IPS DF 6.9 (cell line): ENCODE data around the gene EVC.
A peak's percentile ranks its signal among the peaks of the same experiment; 100 is the strongest.

ENCODE experiments used
- DNase-seq: peaks from one replicate; pipeline ENCODE4 v3.0.0-alpha.2; 2013; ENCODE audit warnings: low read depth, low spot score
- H3K27ac ChIP-seq: one replicate; pipeline ENCODE4 v1.5.1; 2013; ENCODE audit warnings: low read length, control low read depth
- H3K27me3 ChIP-seq: 2 replicates; pipeline ENCODE4 v1.6.1; 2013; ENCODE audit warnings: mild to moderate bottlenecking, low read length; ENCODE audit not compliant: control insufficient read depth, insufficient read depth
- H3K36me3 ChIP-seq: 2 replicates; pipeline ENCODE4 v1.6.1; 2013; ENCODE audit warnings: low read length; ENCODE audit not compliant: control insufficient read depth, insufficient read depth
- H3K4me1 ChIP-seq: 2 replicates; pipeline ENCODE4 v1.6.1; 2013; ENCODE audit warnings: low read length; ENCODE audit not compliant: control insufficient read depth, insufficient read depth
- H3K4me3 ChIP-seq: 2 replicates; pipeline ENCODE4 v1.5.1; 2013; ENCODE audit warnings: mild to moderate bottlenecking, low read length
- H3K9me3 ChIP-seq: 2 replicates; pipeline ENCODE4 v1.6.1; 2013; ENCODE audit warnings: low read length, inconsistent platforms; ENCODE audit not compliant: control insufficient read depth, insufficient read depth
- WGBS: extraction: QIAGEN DNeasy Blood & Tissue Kit; methylation state at CpG from one replicate; pipeline ENCODE4 v1.1.7; 2013; ENCODE audit warnings: mixed read lengths, missing lambda C conversion rate; ENCODE audit not compliant: insufficient read length, insufficient coverage; 5-methylcytosine and 5-hydroxymethylcytosine counted together

The EVC gene

GRCh38 chr4:5707778-5708448 is 3.1 kb upstream of the EVC start:
- Histone ChIP-seq H3K36me3 (no peaks in the 10 kb centered on the region), H3K9me3 (no peaks in the 10 kb centered on the region), H3K27ac (no peak overlapping the region), H3K27me3 (no peaks in the 10 kb centered on the region), H3K4me3 (peak overlapping the region; percentile 76), H3K4me1 (peaks cover 9% of the 10 kb centered on the region; the same call in 1 of the 2 replicates)
- WGBS, result no CpG with 5 or more reads among the region's 41 CpGs
- DNase-seq, result no peak

- Histone ChIP-seq H3K4me1 (peaks cover 9% of the 10 kb centered on the region; the same call in 1 of the 2 replicates), H3K4me3 (peak within 1 kb of the TSS; percentile 76)
- no CpG with 5 or more reads among the region's 57 CpGs for WGBS
These were observed 2.4 kb upstream of the EVC start, which contains the start of gene EVC2 for GRCh38 chr4:5708449-5709206. TSS of gene EVC2 (minus strand) at chr4:5708559. CDS start at chr4:5708513, 46 bp downstream.

GRCh38 chr4:5709207-5709575 is 1.8 kb upstream of the EVC start:
- Histone ChIP-seq H3K4me1 (peaks cover 9% of the 10 kb centered on the region; the same call in 1 of the 2 replicates), H3K36me3 (no peaks in the 10 kb centered on the region), H3K27ac (no peak overlapping the region), H3K9me3 (no peaks in the 10 kb centered on the region), H3K4me3 (peak overlapping the region; percentile 76; the same call in 1 of the 2 replicates), H3K27me3 (no peaks in the 10 kb centered on the region)
- WGBS, result no CpG with 5 or more reads among the region's 8 CpGs
- no peak for DNase-seq

More at GRCh38 chr4:5708449-5709206, 2.4 kb upstream of the EVC start, which contains the start of gene EVC2:
- H3K9me3 ChIP-seq, result no peaks in the 10 kb centered on the region
- DNase-seq, result no peak
- H3K27me3 ChIP-seq, result no peaks in the 10 kb centered on the region
- H3K27ac ChIP-seq, result no peak within 1 kb of the TSS
- no peaks in the 10 kb centered on the region for H3K36me3 ChIP-seq

- no peak for DNase-seq
- no peaks in the 10 kb centered on the region for H3K36me3 ChIP-seq
- no peaks in the 10 kb centered on the region for H3K9me3 ChIP-seq
- no CpG with 5 or more reads among the region's 13 CpGs for WGBS
- peak overlapping the region; percentile 52; the same call in 1 of the 2 replicates for H3K4me3 ChIP-seq
- H3K27ac ChIP-seq, result no peak overlapping the region
- H3K4me1 ChIP-seq, result peaks cover 9% of the 10 kb centered on the region; the same call in 1 of the 2 replicates
- H3K27me3 ChIP-seq, result no peaks in the 10 kb centered on the region
These were observed 688 bp upstream of the EVC start for GRCh38 chr4:5710065-5710960.

GRCh38 chr4:5711479-5712184 is 631 bp downstream of the EVC start:
- H3K27ac ChIP-seq, result no peak overlapping the region
- H3K36me3 ChIP-seq, result no peaks in the 10 kb centered on the region
- no peak for DNase-seq
- no CpG with 5 or more reads among the region's 52 CpGs for WGBS
- H3K27me3 ChIP-seq, result no peaks in the 10 kb centered on the region
- peaks cover 9% of the 10 kb centered on the region; the same call in 1 of the 2 replicates for H3K4me1 ChIP-seq
- H3K4me3 ChIP-seq, result peak overlapping the region; percentile 52; the same call in 1 of the 2 replicates
- no peaks in the 10 kb centered on the region for H3K9me3 ChIP-seq

- H3K27ac ChIP-seq, result no peak overlapping the region
- WGBS, result no CpG with 5 or more reads among the region's 7 CpGs
- DNase-seq, result no peak
These were observed 1.5 kb downstream of the EVC start for GRCh38 chr4:5712517-5712916.

GRCh38 chr4:5712931-5713330 is 1.9 kb downstream of the EVC start:
- no peak for DNase-seq

More at GRCh38 chr4:5712517-5712916, 1.5 kb downstream of the EVC start:
- Histone ChIP-seq H3K9me3 (no peaks in the 10 kb centered on the region), H3K4me3 (no peak overlapping the region), H3K36me3 (no peaks in the 10 kb centered on the region), H3K27me3 (no peaks in the 10 kb centered on the region), H3K4me1 (peaks cover 8% of the 10 kb centered on the region; the same call in 1 of the 2 replicates)

GRCh38 chr4:5713861-5714260 is 2.9 kb downstream of the EVC start:
- no peaks in the 10 kb centered on the region for H3K36me3 ChIP-seq
- no peak overlapping the region for H3K27ac ChIP-seq
- peaks cover 7% of the 10 kb centered on the region; the same call in 1 of the 2 replicates for H3K4me1 ChIP-seq
- no peak for DNase-seq
- no CpG with 5 or more reads among the region's 6 CpGs for WGBS
- no peak overlapping the region for H3K4me3 ChIP-seq
- no peaks in the 10 kb centered on the region for H3K27me3 ChIP-seq
- no peaks in the 10 kb centered on the region for H3K9me3 ChIP-seq

More at GRCh38 chr4:5712931-5713330, 1.9 kb downstream of the EVC start:
- H3K27ac ChIP-seq, result no peak overlapping the region
- H3K36me3 ChIP-seq, result no peaks in the 10 kb centered on the region
- H3K4me3 ChIP-seq, result no peak overlapping the region
- no peaks in the 10 kb centered on the region for H3K27me3 ChIP-seq
- WGBS, result no CpG with 5 or more reads among the region's 3 CpGs
- H3K4me1 ChIP-seq, result peaks cover 7% of the 10 kb centered on the region; the same call in 1 of the 2 replicates
- H3K9me3 ChIP-seq, result no peaks in the 10 kb centered on the region

- Histone ChIP-seq H3K4me3 (no peak overlapping the region), H3K36me3 (no peaks in the 10 kb centered on the region), H3K4me1 (peaks cover 7% of the 10 kb centered on the region; the same call in 1 of the 2 replicates), H3K9me3 (no peaks in the 10 kb centered on the region), H3K27me3 (no peaks in the 10 kb centered on the region), H3K27ac (no peak overlapping the region)
- no CpG with 5 or more reads among the region's 2 CpGs for WGBS
- no peak for DNase-seq
These were observed 4.4 kb downstream of the EVC start for GRCh38 chr4:5715357-5715756.
